Measurements from ENCODE around the gene PPP1R27. TPM values are rescaled to one million over a fixed set of nuclear protein-coding genes. Genes with fewer than 3 reads are reported as not detected.

The PPP1R27 gene
- total RNA-seq, 1 donor from 2014 or later: 0.17 TPM

DNA sequence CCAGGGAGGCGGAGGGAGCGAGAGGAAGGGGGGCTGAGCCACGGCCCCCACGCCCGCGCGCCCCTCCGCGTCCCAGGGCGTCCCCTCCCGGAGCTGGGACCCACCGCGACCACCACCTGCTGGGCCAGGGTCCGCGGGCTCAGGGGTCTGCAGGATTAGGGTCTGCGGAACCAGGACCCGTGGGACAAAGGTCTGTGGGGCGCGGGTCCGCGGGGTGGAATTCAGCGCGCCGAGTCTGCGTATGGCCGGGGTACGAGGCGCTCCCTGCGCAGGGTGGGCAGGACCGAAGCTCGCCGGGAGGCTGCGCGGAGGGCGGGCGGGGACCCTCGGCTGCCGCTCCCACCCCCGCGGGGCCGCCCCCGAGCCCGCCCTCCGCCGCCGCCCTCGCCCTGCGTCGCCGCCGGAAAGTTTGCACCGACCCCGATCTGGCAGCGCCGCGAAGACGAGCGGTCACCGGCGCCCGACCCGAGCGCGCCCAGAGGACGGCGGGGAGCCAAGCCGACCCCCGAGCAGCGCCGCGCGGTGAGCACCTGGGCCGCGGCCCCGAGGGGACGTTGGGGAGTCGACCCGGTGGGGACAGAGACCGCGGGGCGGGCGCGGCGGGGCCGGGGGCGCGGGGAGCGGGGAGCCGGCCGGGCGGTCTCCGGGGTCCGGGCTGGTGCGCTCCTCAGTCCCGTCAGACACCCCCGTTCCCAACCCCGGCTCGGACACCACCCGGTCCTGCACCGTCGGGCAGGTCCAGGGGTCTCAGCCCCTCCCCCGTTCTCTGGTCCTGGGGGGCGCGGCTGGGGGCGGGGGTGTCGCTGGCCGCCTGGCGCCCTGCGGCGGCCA, 30.9 kb downstream of the PPP1R27 start, which contains the start of gene GCGR:
TSS of gene GCGR (plus strand) at position 423 of the 831 bp plus-strand sequence. CDS start 4,869 bp downstream, outside the sequence.
- no peak for DNase-seq (ENCODE audit: low read depth)
- TF ChIP-seq, protein P1, sequence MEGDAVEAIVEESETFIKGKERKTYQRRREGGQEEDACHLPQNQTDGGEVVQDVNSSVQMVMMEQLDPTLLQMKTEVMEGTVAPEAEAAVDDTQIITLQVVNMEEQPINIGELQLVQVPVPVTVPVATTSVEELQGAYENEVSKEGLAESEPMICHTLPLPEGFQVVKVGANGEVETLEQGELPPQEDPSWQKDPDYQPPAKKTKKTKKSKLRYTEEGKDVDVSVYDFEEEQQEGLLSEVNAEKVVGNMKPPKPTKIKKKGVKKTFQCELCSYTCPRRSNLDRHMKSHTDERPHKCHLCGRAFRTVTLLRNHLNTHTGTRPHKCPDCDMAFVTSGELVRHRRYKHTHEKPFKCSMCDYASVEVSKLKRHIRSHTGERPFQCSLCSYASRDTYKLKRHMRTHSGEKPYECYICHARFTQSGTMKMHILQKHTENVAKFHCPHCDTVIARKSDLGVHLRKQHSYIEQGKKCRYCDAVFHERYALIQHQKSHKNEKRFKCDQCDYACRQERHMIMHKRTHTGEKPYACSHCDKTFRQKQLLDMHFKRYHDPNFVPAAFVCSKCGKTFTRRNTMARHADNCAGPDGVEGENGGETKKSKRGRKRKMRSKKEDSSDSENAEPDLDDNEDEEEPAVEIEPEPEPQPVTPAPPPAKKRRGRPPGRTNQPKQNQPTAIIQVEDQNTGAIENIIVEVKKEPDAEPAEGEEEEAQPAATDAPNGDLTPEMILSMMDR (conservative IDR thresholded peaks at IDR 0.05; ENCODE audit: low read depth, low read length): no peak
- H3K4me3 ChIP-seq (ENCODE audit: low read depth, low read length): no peak within 1 kb of the TSS

DNA sequence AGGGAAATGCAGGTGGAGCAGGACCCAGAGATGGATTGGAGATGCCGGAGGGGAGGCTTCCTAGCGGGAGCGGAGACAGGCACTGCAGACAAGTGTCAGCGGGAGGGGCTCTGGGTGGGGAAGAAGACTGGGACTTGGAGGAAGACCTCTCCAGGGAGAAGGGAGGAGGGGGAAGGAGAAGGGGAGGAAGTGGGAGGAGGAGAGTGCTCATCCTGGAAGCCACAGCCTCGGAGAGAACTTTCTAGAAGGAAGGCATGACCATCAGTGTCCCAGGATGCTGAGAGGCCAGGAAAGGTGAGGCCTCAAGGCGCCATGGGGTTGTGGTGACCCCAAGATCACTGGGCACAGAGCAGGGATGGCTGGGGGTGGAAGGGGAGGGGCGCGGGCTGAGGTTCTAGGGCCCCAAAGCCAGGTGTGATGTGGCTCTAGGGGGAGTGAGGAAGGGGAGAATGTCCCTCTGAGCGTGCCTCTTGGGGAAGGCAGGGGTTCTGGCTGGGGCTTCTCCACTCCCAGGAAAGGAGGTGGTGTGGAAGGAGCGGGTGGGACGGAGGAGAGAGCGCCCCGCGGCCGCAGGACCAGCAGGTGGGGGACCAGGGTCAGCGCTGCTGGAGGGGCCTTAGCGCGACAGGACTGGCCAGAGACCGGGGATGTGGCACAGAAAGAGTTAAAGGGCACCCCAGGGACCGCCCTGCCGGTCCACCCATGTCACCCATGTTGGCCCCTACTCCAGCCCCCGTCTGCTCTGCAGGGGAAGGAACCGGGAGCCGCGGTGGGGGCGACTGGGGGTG, 31.8 kb downstream of the PPP1R27 start:
- H3K4me3 ChIP-seq (ENCODE audit: low read depth, low read length): no peak overlapping the region
- TF ChIP-seq, protein P1 (conservative IDR thresholded peaks at IDR 0.05; ENCODE audit: low read depth, low read length): no peak
- DNase-seq (ENCODE audit: low read depth): no peak

- TF ChIP-seq, protein P1 (conservative IDR thresholded peaks at IDR 0.05; ENCODE audit: low read depth, low read length): no peak
Observed at GRCh38 chr17:81802048-81802758, 32.6 kb downstream of the PPP1R27 start.

GRCh38 chr17:81801327-81801726, 33.5 kb downstream of the PPP1R27 start:
- no peak for DNase-seq (ENCODE audit: low read depth)
- H3K4me3 ChIP-seq (ENCODE audit: low read depth, low read length): no peak overlapping the region
- TF ChIP-seq, protein P1 (conservative IDR thresholded peaks at IDR 0.05; ENCODE audit: low read depth, low read length): no peak

More at GRCh38 chr17:81802048-81802758, 32.6 kb downstream of the PPP1R27 start:
- no peak overlapping the region for H3K4me3 ChIP-seq (ENCODE audit: low read depth, low read length)
- DNase-seq (ENCODE audit: low read depth): no peak

DNA sequence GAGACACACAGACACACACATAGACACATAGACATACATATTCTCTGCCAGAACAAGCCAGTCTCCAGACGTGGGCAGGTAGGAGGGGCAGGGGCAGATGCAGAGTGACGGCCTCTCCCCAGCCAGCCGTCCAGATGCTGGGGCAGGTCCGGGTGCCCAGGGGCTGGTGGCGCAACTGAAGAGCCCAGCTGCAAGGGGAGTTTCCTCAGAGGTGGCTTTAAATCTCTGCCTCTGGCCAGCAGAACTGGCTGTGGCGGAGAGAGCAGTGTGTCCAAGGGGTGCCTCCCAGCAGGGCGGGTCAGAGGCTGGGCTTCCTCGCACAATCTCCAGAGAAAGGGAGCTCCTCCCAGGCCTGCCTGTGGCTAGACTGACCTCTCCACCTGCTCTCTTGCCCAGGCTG, 40.3 kb downstream of the PPP1R27 start:
- DNase-seq (ENCODE audit: low read depth): no peak
- H3K4me3 ChIP-seq (ENCODE audit: low read depth, low read length): no peak overlapping the region
- TF ChIP-seq, protein P1 (conservative IDR thresholded peaks at IDR 0.05; ENCODE audit: low read depth, low read length): no peak

DNA sequence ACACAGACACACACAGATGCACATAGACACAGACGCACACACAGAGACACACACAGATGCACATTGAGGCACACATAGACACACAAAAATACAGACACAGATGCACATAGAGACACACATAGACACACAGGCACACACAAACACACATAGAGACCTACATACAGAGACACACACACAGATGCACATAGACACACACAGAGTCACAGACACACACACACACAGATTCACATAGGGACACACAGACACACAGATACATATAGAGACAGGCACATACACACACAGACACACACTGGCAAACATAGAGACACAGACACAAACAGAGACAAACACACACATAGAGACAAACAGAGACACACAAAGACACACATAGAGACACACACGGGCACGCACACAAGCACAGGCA, 40.8 kb downstream of the PPP1R27 start:
- TF ChIP-seq, protein P1 (conservative IDR thresholded peaks at IDR 0.05; ENCODE audit: low read depth, low read length): no peak

More for the DNA sequence above, 40.8 kb downstream of the PPP1R27 start:
- H3K4me3 ChIP-seq (ENCODE audit: low read depth, low read length): no peak overlapping the region
- DNase-seq (ENCODE audit: low read depth): no peak
